Suprapubic skin (tissue), 4 donors: ENCODE measurements around the gene KIAA1755. TPM values are rescaled to one million over a fixed set of nuclear protein-coding genes. Genes with fewer than 3 reads are reported as not detected.

Experiments used
- DNase-seq, 2 donors: peaks; one replicate each; pipeline ENCODE4 v3.0.0-alpha.2; 2019; ENCODE audit warnings: low spot score in 2 of 2
- H3K27ac ChIP-seq: fragments of 200-600 bp; sonication (generic); one replicate; pipeline ENCODE4 v1.5.1; 2019
- H3K27me3 ChIP-seq: fragments of 200-600 bp; sonication (generic); one replicate; pipeline ENCODE4 v1.5.1; 2019
- H3K36me3 ChIP-seq: fragments of 200-600 bp; sonication (generic); one replicate; pipeline ENCODE4 v1.5.1; 2019
- H3K4me1 ChIP-seq: fragments of 200-600 bp; sonication (generic); one replicate; pipeline ENCODE4 v1.5.1; 2019
- H3K4me3 ChIP-seq: fragments of 200-600 bp; sonication (generic); one replicate; pipeline ENCODE4 v1.5.1; 2019; ENCODE audit warnings: mild to moderate bottlenecking
- H3K9me3 ChIP-seq: fragments of 200-600 bp; sonication (generic); one replicate; pipeline ENCODE4 v1.5.1; 2019
- EP300 ChIP-seq: sonication (generic); formaldehyde crosslinking; IDR thresholded peaks from one replicate; pipeline ENCODE4 v1.6.1; 2017; ENCODE audit warnings: antibody characterized with exemption
- POLR2A ChIP-seq, 2 donors: fragments of 450-650 bp; IDR thresholded peaks; one replicate each; pipeline ENCODE4 v1.6.1; 2017; ENCODE audit warnings: antibody characterized with exemption in 2 of 2, mild to moderate bottlenecking in 2 of 2, moderate library complexity in 2 of 2
- POLR2AphosphoS5 ChIP-seq, 3 donors: sonication (generic); formaldehyde crosslinking; IDR thresholded peaks; one replicate each; pipeline ENCODE4 v1.6.1; 2017; ENCODE audit warnings: antibody characterized with exemption in 3 of 3
- WGBS: methylation state at CpG from one replicate; pipeline ENCODE4 v1.1.5; 2018; 5-methylcytosine and 5-hydroxymethylcytosine counted together
- total RNA-seq, 4 donors: library from RNA; depleted of rRNA; stranded (reverse); fragments of >200 nt; gene quantifications; one replicate each; pipeline ENCODE4 v1.1.0, GENCODE V29; 2016
- TF ChIP-seq, protein P1 (sequence below), 2 donors: fragments of 200-600 bp in 1 of 2; fragments of 450-650 bp in 1 of 2; sonication (generic) in 1 of 2; IDR thresholded peaks; one replicate each; pipeline ENCODE4 v1.5.1; 2016 to 2019; ENCODE audit warnings: antibody characterized with exemption in 2 of 2, mild to moderate bottlenecking in 1 of 2, moderate library complexity in 1 of 2

Gene KIAA1755
- total RNA-seq, 4 donors from 2014 or later, result 1.2 to 3.3 (median 2.0) TPM; not detected in 1

GRCh38 chr20:38301309-38301708 lies 40.8 kb upstream of the KIAA1755 start:
- no peak for DNase-seq
- WGBS, result 90% methylated on average over 3 of the region's 3 CpGs
- TF ChIP-seq POLR2AphosphoS5 (IDR thresholded peaks at IDR 0.05) (no peak), EP300 (no peak), POLR2A (IDR thresholded peaks at IDR 0.05) (no peak)
- TF ChIP-seq, protein P1, sequence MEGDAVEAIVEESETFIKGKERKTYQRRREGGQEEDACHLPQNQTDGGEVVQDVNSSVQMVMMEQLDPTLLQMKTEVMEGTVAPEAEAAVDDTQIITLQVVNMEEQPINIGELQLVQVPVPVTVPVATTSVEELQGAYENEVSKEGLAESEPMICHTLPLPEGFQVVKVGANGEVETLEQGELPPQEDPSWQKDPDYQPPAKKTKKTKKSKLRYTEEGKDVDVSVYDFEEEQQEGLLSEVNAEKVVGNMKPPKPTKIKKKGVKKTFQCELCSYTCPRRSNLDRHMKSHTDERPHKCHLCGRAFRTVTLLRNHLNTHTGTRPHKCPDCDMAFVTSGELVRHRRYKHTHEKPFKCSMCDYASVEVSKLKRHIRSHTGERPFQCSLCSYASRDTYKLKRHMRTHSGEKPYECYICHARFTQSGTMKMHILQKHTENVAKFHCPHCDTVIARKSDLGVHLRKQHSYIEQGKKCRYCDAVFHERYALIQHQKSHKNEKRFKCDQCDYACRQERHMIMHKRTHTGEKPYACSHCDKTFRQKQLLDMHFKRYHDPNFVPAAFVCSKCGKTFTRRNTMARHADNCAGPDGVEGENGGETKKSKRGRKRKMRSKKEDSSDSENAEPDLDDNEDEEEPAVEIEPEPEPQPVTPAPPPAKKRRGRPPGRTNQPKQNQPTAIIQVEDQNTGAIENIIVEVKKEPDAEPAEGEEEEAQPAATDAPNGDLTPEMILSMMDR (IDR thresholded peaks at IDR 0.05), result no peak
- Histone ChIP-seq H3K36me3 (no peaks in the 10 kb centered on the region), H3K9me3 (no peaks in the 10 kb centered on the region), H3K4me3 (no peak overlapping the region), H3K4me1 (peaks cover 31% of the 10 kb centered on the region), H3K27ac (no peak overlapping the region), H3K27me3 (peaks cover 7% of the 10 kb centered on the region)

DNA sequence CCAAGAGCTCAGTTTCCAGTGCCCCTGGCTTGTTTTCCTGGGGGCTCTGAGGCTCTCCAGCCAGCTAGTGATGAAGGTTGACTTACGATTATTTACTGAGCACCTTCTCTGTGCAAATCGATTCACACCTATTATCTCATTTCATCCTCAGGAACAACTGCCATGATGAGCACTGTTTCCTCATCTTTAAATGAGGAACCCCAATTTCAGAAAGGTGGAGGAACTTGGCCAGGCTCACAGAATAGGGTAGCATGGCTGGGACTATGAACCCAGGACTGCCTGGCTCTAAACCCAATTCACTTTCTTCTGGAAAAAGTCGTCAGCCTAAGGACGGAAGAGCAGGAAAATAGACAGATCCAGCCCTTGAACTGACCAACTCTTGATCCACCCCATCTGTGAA lies 39.9 kb upstream of the KIAA1755 start:
- Histone ChIP-seq H3K27me3 (peaks cover 3% of the 10 kb centered on the region), H3K4me1 (peaks cover 31% of the 10 kb centered on the region), H3K9me3 (no peaks in the 10 kb centered on the region), H3K27ac (no peak overlapping the region), H3K36me3 (no peaks in the 10 kb centered on the region), H3K4me3 (no peak overlapping the region)
- DNase-seq, result no peak
- 81% methylated on average over 4 of the region's 4 CpGs for WGBS
- no peak for TF ChIP-seq POLR2AphosphoS5 (IDR thresholded peaks at IDR 0.05)
- TF ChIP-seq, protein P1 (IDR thresholded peaks at IDR 0.05), result no peak
- no peak for TF ChIP-seq EP300
- TF ChIP-seq POLR2A (IDR thresholded peaks at IDR 0.05), result no peak

DNA sequence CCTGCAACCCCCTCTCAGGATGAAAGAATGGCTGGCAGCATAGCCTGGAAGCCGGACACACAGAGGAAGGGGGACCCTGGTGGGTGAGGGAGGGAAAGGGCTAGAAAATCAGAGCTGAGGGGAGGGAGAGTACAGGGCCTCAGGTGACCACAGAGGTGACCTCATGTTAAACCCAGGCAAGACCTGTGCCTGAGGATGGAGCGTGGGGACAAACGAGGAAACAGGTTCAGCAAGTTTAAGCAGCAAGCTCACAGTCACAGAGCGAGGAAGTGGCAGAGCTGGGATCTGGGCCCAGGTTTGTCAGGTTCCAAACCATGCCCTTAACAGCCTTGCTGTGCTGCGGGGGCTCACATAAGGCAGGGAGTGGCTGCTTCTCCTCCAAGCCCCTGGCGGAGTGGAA lies 39.4 kb upstream of the KIAA1755 start:
- peaks cover 3% of the 10 kb centered on the region for H3K27me3 ChIP-seq
- H3K27ac ChIP-seq, result no peak overlapping the region
- H3K36me3 ChIP-seq, result no peaks in the 10 kb centered on the region
- H3K4me1 ChIP-seq, result peaks cover 31% of the 10 kb centered on the region
- H3K9me3 ChIP-seq, result no peaks in the 10 kb centered on the region
- H3K4me3 ChIP-seq, result no peak overlapping the region
- DNase-seq, result no peak
- WGBS, result 41% methylated on average over 4 of the region's 6 CpGs
- no peak for TF ChIP-seq POLR2AphosphoS5 (IDR thresholded peaks at IDR 0.05)
- TF ChIP-seq, protein P1 (IDR thresholded peaks at IDR 0.05), result no peak
- no peak for TF ChIP-seq EP300

GRCh38 chr20:38298768-38299288 lies 38.3 kb upstream of the KIAA1755 start:
- TF ChIP-seq POLR2AphosphoS5 (IDR thresholded peaks at IDR 0.05) (peak in 2 of 3 donors; percentile 44), EP300 (no peak)
- no peak overlapping the region for H3K4me3 ChIP-seq
- peak; percentile 88 to 89 for DNase-seq
- peak overlapping the region; percentile 83 for H3K27ac ChIP-seq
- H3K4me1 ChIP-seq, result peaks cover 28% of the 10 kb centered on the region
- H3K27me3 ChIP-seq, result peaks cover 3% of the 10 kb centered on the region
- 5% methylated on average over 11 of the region's 13 CpGs for WGBS
- no peaks in the 10 kb centered on the region for H3K36me3 ChIP-seq
- H3K9me3 ChIP-seq, result no peaks in the 10 kb centered on the region

DNA sequence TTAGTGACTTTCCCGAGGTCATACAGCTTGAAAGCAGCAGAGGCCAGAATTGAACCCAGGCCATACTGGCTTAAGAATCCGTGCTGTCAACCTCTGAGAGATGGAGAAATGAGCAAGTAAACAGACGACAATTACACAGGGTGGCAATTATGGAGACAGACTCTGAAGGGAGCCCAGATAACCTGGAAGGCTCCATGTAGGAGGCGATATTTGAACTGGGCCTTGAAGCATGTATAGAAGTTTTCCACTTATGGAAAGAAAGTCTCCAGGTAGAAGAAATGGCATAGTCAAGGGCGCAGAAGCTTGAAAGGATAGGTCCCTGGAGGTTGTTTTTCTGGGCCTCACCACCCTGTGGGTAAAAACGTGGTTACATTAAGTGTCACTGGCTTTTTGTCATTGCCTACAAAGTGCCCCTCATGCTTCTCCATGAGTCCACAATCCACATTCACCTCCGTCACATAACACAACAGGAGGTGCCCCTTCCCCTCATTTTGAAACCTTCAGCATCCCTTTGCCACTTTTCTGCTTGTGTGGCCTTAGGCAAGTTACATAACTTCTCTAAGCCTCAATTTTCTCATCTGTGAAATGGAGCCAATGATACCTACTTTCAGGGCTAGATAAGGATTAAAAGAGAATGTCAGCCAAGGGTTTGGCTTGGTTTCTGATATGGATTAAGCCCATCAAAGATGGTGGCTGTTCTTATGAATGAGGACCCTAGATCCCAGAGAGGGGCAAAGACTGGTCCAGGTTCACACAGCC lies 37.6 kb upstream of the KIAA1755 start:
- no peak overlapping the region for H3K4me3 ChIP-seq
- WGBS, result 91% methylated on average over 7 of the region's 7 CpGs
- TF ChIP-seq POLR2A (IDR thresholded peaks at IDR 0.05) (no peak), EP300 (no peak), POLR2AphosphoS5 (IDR thresholded peaks at IDR 0.05) (no peak)
- TF ChIP-seq, protein P1 (IDR thresholded peaks at IDR 0.05), result no peak
- H3K36me3 ChIP-seq, result no peaks in the 10 kb centered on the region
- H3K4me1 ChIP-seq, result peaks cover 23% of the 10 kb centered on the region
- peaks cover 3% of the 10 kb centered on the region for H3K27me3 ChIP-seq
- DNase-seq, result no peak
- H3K27ac ChIP-seq, result peak overlapping the region; percentile 83
- no peaks in the 10 kb centered on the region for H3K9me3 ChIP-seq
